Activated T-helper 1 cell treated with Interleukin-2 at 50 U/mL for 16 hours (primary cell): ENCODE measurements around the gene MYCBPAP.
"Not testable (repeated sequence)": the region's sequence is repeated elsewhere in the genome, so short reads cannot be mapped to it uniquely, and the experiment has no call there.

Source experiments
- DNase-seq: peaks from one replicate; pipeline ENCODE4 v3.0.0-alpha.2; 2020; ENCODE audit warnings: low read depth

MYCBPAP gene

GRCh38 chr17:50471009-50471905, 37.0 kb upstream of the MYCBPAP start:
- DNase-seq = no peak

GRCh38 chr17:50472286-50472685, 36.0 kb upstream of the MYCBPAP start:
- DNase-seq = no peak

GRCh38 chr17:50472761-50473161, 35.5 kb upstream of the MYCBPAP start:
- not testable (repeated sequence) for DNase-seq

GRCh38 chr17:50473901-50474300, 34.3 kb upstream of the MYCBPAP start:
- no peak for DNase-seq

DNA sequence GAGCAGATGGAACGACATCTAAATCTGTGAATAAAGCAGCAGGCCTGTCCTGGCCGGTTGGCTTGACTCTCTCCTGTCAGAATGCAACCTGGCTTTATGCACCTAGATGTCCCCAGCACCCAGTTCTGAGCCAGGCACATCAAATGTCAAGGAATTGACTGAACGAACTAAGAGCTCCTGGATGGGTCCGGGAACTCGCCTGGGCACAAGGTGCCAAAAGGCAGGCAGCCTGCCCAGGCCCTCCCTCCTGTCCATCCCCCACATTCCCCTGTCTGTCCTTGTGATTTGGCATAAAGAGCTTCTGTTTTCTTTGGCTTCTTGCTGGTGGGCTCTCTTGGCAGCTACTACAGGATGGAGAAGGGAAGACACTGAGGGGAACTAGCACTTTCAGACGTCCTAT, 33.7 kb upstream of the MYCBPAP start:
- DNase-seq = no peak

- DNase-seq = no peak
Observed at GRCh38 chr17:50475362-50475761, 32.9 kb upstream of the MYCBPAP start.

DNA sequence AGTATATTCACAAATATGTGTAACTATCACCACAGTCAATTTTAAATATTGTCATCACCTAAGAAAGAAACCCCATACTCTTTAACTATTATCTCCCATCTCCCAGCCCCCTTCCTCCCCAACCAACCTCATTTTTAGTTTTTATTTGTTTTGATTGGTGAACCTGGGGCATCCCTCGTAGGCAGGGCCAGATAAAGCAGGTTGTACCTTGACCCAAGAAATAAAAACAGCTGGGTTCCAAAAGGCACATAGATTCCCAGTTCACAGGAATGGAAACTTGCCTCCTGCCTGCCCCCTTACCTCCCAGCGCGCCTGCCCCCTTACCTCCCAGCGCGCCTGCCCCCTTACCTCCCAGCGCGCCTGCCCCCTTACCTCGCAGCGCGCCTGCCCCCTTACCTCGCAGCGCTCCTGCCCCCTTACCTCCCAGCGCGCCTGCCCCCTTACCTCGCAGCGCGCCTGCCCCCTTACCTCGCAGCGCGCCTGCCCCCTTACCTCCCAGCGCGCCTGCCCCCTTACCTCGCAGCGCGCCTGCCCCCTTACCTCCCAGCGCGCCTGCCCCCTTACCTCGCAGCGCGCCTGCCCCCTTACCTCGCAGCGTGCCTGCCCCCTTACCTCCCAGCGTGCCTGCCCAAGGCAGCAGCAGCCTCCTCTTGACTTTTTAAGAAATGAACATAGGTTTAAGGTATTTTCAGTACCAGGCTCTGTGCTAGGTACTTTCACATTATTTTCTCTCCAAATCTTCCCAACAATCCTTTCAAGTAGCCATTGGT, 32.3 kb upstream of the MYCBPAP start:
- not testable (repeated sequence) for DNase-seq

- DNase-seq = no peak
Observed at GRCh38 chr17:50476545-50477315, 31.5 kb upstream of the MYCBPAP start.

- DNase-seq = no peak
Observed at GRCh38 chr17:50477976-50478375, 30.3 kb upstream of the MYCBPAP start.

- DNase-seq = peak; percentile 82
Observed at GRCh38 chr17:50478391-50479381, 29.6 kb upstream of the MYCBPAP start, which contains the start of gene RSAD1. RSAD1 (plus strand) TSS chr17:50478860; CDS start chr17:50478885, 25 bp downstream.

DNA sequence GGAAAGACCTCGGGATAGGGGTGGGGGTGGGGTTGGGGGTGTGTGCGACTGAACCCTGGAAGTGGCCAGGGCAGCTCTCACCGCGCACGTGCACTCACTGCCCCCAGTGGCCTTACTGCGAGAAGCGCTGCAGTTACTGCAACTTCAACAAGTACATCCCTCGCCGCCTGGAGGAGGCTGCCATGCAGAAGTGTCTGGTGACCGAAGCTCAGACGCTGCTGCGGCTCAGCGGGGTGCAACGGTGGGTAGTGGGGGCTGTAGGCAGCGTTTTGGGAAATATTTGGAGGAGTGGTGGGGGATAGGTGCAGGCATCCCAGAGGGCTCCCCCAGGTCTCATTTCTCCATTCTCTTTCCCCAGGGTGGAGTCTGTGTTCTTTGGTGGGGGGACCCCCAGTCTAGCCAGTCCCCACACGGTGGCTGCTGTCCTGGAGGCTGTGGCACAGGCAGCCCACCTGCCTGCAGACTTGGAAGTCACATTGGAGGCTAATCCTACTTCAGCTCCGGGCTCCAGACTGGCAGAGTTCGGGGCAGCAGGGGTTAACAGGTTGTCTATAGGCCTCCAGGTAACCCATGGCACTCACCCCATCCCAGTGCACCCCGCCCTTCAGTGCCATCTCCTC, 28.6 kb upstream of the MYCBPAP start:
- DNase-seq = peak; percentile 44

GRCh38 chr17:50480142-50480764, 28.0 kb upstream of the MYCBPAP start:
- DNase-seq = no peak

DNA sequence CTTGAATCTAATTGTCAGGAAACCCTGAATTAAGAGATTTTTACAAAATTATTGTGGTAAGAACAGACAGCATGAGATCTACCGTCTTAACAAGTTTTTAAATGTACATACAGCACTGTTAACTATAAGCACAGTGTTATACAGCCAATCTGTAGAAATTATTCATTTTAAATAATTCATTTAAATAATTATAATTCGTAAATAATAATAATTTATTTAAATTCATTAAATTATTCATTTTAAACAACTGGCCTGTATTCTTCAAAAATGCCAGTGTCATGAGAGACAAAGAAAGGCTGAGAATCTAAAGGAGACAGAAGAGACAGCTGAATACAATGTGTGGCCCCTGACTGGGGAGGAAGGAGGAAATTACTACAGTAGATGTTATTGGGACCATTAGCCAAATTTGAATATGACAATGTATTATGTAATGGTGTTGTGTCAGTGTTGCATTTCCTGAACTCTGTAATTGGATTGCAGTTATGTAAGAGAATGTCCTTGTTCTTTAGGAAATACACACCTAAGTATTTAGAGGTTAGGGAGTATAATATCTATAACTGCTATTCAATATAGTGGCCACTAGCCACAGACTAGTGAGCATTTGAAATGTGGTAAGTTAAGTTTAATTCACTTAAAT, 27.3 kb upstream of the MYCBPAP start:
- no peak for DNase-seq

DNA sequence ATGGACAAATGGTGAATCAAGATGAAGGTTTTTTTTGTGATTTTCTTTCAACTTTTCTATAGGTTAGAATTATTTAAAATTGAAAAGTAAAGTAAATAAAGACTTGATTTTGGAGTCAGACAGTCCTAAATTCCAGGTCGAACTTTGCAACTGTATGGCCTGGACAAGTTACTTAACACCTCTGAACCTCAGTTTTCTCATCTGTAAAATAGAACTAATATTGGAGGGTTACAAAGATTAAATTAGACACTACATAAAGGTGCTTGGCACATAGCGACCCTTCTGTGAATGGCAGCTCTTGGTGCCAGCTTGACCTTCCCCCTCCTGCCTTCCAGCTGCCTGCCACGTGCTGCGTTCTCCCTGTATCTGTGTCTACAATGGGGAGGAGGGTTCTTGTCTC, 26.6 kb upstream of the MYCBPAP start:
- DNase-seq = no peak

DNA sequence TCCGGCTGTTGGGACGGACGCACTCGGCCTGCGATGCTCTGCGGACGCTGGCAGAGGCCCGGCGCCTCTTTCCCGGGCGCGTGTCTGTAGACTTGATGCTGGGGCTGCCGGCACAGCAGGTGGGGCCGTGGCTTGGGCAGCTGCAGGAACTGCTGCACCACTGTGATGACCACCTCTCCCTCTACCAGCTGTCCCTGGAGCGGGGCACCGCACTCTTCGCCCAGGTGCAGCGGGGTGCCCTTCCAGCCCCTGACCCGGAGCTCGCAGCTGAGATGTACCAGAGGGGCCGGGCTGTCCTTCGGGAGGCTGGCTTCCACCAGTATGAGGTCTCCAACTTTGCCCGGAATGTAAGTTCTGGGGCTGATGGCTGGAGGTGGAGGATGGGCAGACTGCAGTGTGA, 26.1 kb upstream of the MYCBPAP start:
- no peak for DNase-seq

DNA sequence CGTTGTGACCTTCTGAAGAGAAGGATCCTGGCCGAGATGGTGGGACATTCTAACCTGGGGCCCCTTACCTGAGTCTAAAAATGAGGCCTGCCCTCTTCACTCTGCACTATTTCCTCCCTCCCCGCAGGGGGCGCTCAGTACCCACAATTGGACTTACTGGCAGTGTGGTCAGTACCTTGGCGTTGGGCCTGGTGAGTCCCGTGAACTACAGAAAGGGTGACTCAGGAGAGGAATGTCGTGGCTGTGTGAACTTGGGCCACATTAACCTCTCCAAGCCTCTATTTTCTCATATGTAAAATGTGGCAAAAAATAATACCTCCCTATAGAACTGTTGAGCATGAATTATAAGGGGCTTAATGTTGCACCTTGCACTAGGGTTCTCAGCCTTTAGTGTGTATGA, 25.7 kb upstream of the MYCBPAP start:
- DNase-seq = peak; percentile 48

DNA sequence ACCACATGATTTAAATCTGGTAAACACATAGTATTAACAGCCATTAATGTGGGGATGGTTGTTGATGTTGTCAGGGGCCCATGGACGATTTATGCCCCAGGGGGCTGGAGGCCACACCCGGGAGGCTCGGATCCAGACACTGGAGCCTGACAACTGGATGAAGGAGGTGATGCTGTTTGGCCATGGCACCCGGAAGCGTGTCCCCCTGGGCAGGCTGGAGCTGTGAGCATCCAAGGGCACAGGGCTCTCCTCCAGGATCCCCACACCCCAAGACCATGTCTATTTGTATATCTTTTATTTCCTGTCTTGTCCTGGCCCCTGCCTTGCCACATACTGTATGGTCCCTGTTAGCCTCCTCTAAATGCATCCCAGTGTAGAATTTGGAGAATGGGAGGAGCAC, 25.0 kb upstream of the MYCBPAP start:
- no peak for DNase-seq

GRCh38 chr17:50484386-50485155, 23.7 kb upstream of the MYCBPAP start:
- DNase-seq = no peak
